KG1 (cell line): Measurements from ENCODE around the gene THOC5.
"Not testable (repeated sequence)": the region's sequence is repeated elsewhere in the genome, so short reads cannot be mapped to it uniquely, and the experiment has no call there.

Source experiments
- DNase-seq: peaks from one replicate; lab custom pipeline; 2025; lab: John Stamatoyannopoulos, UW

THOC5 gene

GRCh38 chr22:29509298-29509697 lies 44.3 kb downstream of the THOC5 start:
- DNase-seq: no peak

GRCh38 chr22:29503811-29504372 lies 49.7 kb downstream of the THOC5 start:
- DNase-seq: no peak

GRCh38 chr22:29499852-29500251 lies 53.7 kb downstream of the THOC5 start:
- DNase-seq: no peak

GRCh38 chr22:29493636-29494035 lies 59.9 kb downstream of the THOC5 start:
- no peak for DNase-seq

- no peak for DNase-seq
Measured at GRCh38 chr22:29491012-29491411, 62.5 kb downstream of the THOC5 start.

- not testable (repeated sequence) for DNase-seq
Measured at GRCh38 chr22:29489127-29489780, 64.3 kb downstream of the THOC5 start.

GRCh38 chr22:29487426-29487986 lies 66.1 kb downstream of the THOC5 start:
- no peak for DNase-seq

GRCh38 chr22:29485448-29485847 lies 68.1 kb downstream of the THOC5 start:
- DNase-seq: no peak

- no peak for DNase-seq
Measured at GRCh38 chr22:29484642-29485041, 68.9 kb downstream of the THOC5 start.

GRCh38 chr22:29483254-29483653 lies 70.3 kb downstream of the THOC5 start:
- DNase-seq: no peak

GRCh38 chr22:29482726-29483125 lies 70.8 kb downstream of the THOC5 start:
- DNase-seq: no peak

- DNase-seq: no peak
Measured at GRCh38 chr22:29482253-29482652, 71.3 kb downstream of the THOC5 start.

- no peak for DNase-seq
Measured at GRCh38 chr22:29481265-29482000, 72.1 kb downstream of the THOC5 start.

GRCh38 chr22:29480512-29481264 lies 72.9 kb downstream of the THOC5 start:
- DNase-seq: no peak

- DNase-seq: no peak
Measured at GRCh38 chr22:29480262-29480511, 73.4 kb downstream of the THOC5 start.

GRCh38 chr22:29479417-29480261 lies 73.9 kb downstream of the THOC5 start, which contains the start of gene NEFH:
Gene NEFH (plus strand): TSS chr22:29480218. CDS start chr22:29480263, 45 bp downstream.
- no peak for DNase-seq

GRCh38 chr22:29478326-29479276 lies 75.0 kb downstream of the THOC5 start:
- DNase-seq: no peak

- no peak for DNase-seq
Measured at GRCh38 chr22:29477723-29478318, 75.7 kb downstream of the THOC5 start.

- no peak for DNase-seq
Measured at GRCh38 chr22:29476116-29476515, 77.4 kb downstream of the THOC5 start.

- DNase-seq: no peak
Measured at GRCh38 chr22:29475550-29475949, 78.0 kb downstream of the THOC5 start.
